Measurements from ENCODE around the gene ABCA6.

The ABCA6 gene

GRCh38 chr17:69187294-69187693 lies 45.6 kb upstream of the ABCA6 start:
- H3K36me3 ChIP-seq (replicated peaks; ENCODE audit: insufficient read depth, low read length) = no peaks in the 10 kb centered on the region
- TF ChIP-seq EZH2phosphoT487 (IDR thresholded peaks at IDR 0.05; ENCODE audit: low read length) (no peak), EZH2 (optimal IDR thresholded peaks at IDR 0.05; ENCODE audit: low read depth, low read length) (no peak)
- TF ChIP-seq, protein P1, sequence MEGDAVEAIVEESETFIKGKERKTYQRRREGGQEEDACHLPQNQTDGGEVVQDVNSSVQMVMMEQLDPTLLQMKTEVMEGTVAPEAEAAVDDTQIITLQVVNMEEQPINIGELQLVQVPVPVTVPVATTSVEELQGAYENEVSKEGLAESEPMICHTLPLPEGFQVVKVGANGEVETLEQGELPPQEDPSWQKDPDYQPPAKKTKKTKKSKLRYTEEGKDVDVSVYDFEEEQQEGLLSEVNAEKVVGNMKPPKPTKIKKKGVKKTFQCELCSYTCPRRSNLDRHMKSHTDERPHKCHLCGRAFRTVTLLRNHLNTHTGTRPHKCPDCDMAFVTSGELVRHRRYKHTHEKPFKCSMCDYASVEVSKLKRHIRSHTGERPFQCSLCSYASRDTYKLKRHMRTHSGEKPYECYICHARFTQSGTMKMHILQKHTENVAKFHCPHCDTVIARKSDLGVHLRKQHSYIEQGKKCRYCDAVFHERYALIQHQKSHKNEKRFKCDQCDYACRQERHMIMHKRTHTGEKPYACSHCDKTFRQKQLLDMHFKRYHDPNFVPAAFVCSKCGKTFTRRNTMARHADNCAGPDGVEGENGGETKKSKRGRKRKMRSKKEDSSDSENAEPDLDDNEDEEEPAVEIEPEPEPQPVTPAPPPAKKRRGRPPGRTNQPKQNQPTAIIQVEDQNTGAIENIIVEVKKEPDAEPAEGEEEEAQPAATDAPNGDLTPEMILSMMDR (IDR thresholded peaks at IDR 0.05; ENCODE audit: low read length) = no peak
- no peaks in the 10 kb centered on the region for H3K4me1 ChIP-seq (ENCODE audit: low read length)
- H3K27me3 ChIP-seq (replicated peaks; ENCODE audit: insufficient read depth, low read length) = no peaks in the 10 kb centered on the region
- H3K4me3 ChIP-seq (ENCODE audit: low read length) = no peak overlapping the region
- no peaks in the 10 kb centered on the region for H3K9me3 ChIP-seq (replicated peaks; ENCODE audit: insufficient read depth, low read length)
- H4K20me1 ChIP-seq (ENCODE audit: insufficient read depth, low read length) = no peaks in the 10 kb centered on the region
- H3K9ac ChIP-seq (ENCODE audit: low read length) = no peak overlapping the region
- no peak for DNase-seq
- H3F3A ChIP-seq (ENCODE audit: insufficient read depth, low read length) = no peaks in the 10 kb centered on the region
- no peak overlapping the region for H3K4me2 ChIP-seq (ENCODE audit: low read depth, low read length)
- no peak overlapping the region for H2AFZ ChIP-seq (ENCODE audit: low read length)
- H3K79me2 ChIP-seq (ENCODE audit: low read length) = no peaks in the 10 kb centered on the region
- H3K27ac ChIP-seq (ENCODE audit: low read length) = no peak overlapping the region
- H3K9me2 ChIP-seq (replicated peaks; ENCODE audit: insufficient read depth, low read length) = no peaks in the 10 kb centered on the region

- Histone ChIP-seq H3K9me2 (replicated peaks; ENCODE audit: insufficient read depth, low read length) (no peaks in the 10 kb centered on the region), H3K9me3 (replicated peaks; ENCODE audit: insufficient read depth, low read length) (no peaks in the 10 kb centered on the region), H3K27ac (ENCODE audit: low read length) (no peak overlapping the region), H3K4me2 (ENCODE audit: low read depth, low read length) (no peak overlapping the region), H3K36me3 (replicated peaks; ENCODE audit: insufficient read depth, low read length) (no peaks in the 10 kb centered on the region), H3K79me2 (ENCODE audit: low read length) (no peaks in the 10 kb centered on the region), H3K9ac (ENCODE audit: low read length) (no peak overlapping the region), H3K27me3 (replicated peaks; ENCODE audit: insufficient read depth, low read length) (no peaks in the 10 kb centered on the region), H2AFZ (ENCODE audit: low read length) (no peak overlapping the region), H3K4me1 (ENCODE audit: low read length) (no peaks in the 10 kb centered on the region), H3K4me3 (ENCODE audit: low read length) (no peak overlapping the region), H3F3A (ENCODE audit: insufficient read depth, low read length) (no peaks in the 10 kb centered on the region), H4K20me1 (ENCODE audit: insufficient read depth, low read length) (no peaks in the 10 kb centered on the region)
- TF ChIP-seq EZH2phosphoT487 (IDR thresholded peaks at IDR 0.05; ENCODE audit: low read length) (no peak), EZH2 (optimal IDR thresholded peaks at IDR 0.05; ENCODE audit: low read depth, low read length) (no peak)
- TF ChIP-seq, protein P1 (IDR thresholded peaks at IDR 0.05; ENCODE audit: low read length) = no peak
- DNase-seq = no peak
Observed at GRCh38 chr17:69179227-69179952, 37.7 kb upstream of the ABCA6 start.

DNA sequence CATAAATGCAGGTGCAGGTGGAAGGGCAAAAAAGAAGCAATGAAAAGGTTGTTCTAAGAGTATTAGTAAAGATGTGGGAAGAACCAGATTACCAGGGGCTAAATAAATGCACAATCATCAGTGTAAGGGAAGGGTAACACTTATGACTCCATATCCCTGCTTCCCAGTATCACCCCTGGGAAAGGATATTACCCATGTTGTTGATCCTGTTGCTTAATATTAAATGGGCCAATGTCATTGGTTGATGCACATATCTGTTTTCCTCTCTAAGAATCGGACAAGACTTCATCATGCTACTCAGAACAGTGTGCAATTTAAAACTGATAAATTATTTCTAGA lies 34.7 kb upstream of the ABCA6 start:
- TF ChIP-seq EZH2phosphoT487 (IDR thresholded peaks at IDR 0.05; ENCODE audit: low read length) (no peak), EZH2 (optimal IDR thresholded peaks at IDR 0.05; ENCODE audit: low read depth, low read length) (no peak)
- TF ChIP-seq, protein P1 (IDR thresholded peaks at IDR 0.05; ENCODE audit: low read length) = no peak
- H3K9me3 ChIP-seq (replicated peaks; ENCODE audit: insufficient read depth, low read length) = no peaks in the 10 kb centered on the region
- no peak overlapping the region for H3K4me3 ChIP-seq (ENCODE audit: low read length)
- H3K4me2 ChIP-seq (ENCODE audit: low read depth, low read length) = no peak overlapping the region
- no peaks in the 10 kb centered on the region for H3K79me2 ChIP-seq (ENCODE audit: low read length)
- no peak overlapping the region for H3K9ac ChIP-seq (ENCODE audit: low read length)
- no peaks in the 10 kb centered on the region for H4K20me1 ChIP-seq (ENCODE audit: insufficient read depth, low read length)
- H3K36me3 ChIP-seq (replicated peaks; ENCODE audit: insufficient read depth, low read length) = no peaks in the 10 kb centered on the region
- no peaks in the 10 kb centered on the region for H3K4me1 ChIP-seq (ENCODE audit: low read length)
- H2AFZ ChIP-seq (ENCODE audit: low read length) = no peak overlapping the region
- no peaks in the 10 kb centered on the region for H3F3A ChIP-seq (ENCODE audit: insufficient read depth, low read length)
- H3K27ac ChIP-seq (ENCODE audit: low read length) = no peak overlapping the region
- no peaks in the 10 kb centered on the region for H3K9me2 ChIP-seq (replicated peaks; ENCODE audit: insufficient read depth, low read length)
- no peak for DNase-seq
- H3K27me3 ChIP-seq (replicated peaks; ENCODE audit: insufficient read depth, low read length) = no peaks in the 10 kb centered on the region
